AG20443 (cell line): ENCODE measurements around the gene PVALEF.

Experiments used
- DNase-seq: peaks from one replicate; pipeline ENCODE4 v3.0.0; 2012; ENCODE audit warnings: low spot score, mixed read lengths

Gene PVALEF

DNA sequence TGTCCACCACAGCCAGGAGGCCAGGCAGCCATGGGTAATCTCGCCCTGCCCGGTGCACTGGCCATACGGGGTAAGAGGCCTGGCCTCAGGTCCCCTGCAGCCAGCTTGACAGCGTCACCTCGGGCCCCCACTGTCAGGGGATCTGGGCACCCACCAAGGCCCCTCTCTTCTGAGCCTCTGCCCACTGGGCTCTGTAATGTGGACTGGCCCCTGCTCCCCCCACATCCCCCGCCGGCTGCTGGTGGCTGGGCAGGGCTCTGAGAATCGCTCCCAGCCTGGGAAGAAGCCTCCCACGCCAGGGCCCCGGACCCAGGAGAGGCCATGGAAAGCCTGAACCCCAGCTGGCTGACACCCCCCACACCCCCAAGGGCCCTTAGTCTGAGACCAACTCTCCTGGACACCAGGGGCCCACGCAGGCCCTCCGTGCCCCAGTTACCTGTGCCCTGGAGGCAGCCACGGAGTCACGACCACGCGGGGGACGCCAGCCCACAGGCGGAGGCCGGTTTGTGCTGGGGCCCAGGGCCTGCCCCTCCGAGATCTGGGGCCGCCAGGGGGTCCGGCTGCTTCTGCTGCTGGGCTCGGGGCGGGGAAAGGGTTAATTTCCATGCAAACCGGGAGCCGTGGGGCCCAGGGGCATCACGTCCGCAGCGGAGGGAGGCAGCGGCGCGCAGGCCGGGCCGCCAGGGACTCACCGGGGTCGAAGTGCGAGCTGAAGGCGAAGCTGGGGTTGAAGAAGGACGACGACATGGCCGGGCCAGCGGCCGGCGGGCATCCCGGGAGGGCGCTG lies at the start of gene PVALEF:
TSS of gene PVALEF (plus strand) at position 262 of the 787 bp plus-strand sequence. CDS start 15,720 bp downstream, outside the sequence.
- peak; percentile 54 for DNase-seq

GRCh38 chr17:81115749-81116464 lies 49.4 kb upstream of the PVALEF start:
- DNase-seq, result no peak

DNA sequence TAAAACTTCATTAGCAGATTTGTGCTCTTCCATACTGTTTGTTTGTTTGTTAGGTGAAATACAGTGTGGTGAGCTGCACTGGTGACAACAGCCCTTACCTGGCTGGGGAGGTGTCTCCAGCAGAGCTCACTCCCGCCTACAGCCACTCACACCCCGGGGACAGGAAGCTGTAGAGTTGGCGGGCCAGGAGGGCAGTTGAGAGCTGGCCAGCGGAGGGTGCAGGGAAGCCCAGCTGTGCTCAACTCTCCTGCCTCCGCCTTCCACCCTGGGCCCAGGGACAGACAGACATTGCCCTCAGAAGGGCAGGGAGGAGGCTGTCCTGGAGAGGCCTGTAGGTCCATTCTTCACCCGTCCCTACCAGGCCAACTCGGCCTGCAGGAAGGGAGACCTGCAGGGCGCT lies 48.6 kb upstream of the PVALEF start:
- no peak for DNase-seq

- DNase-seq, result no peak
These were observed 47.6 kb upstream of the PVALEF start for GRCh38 chr17:81117672-81118198.

- no peak for DNase-seq
These were observed 46.7 kb upstream of the PVALEF start for GRCh38 chr17:81118308-81119221.

- DNase-seq, result peak; percentile 96
These were observed 45.8 kb upstream of the PVALEF start for GRCh38 chr17:81119223-81120148.

- DNase-seq, result no peak
These were observed 45.2 kb upstream of the PVALEF start for GRCh38 chr17:81120149-81120484.

- DNase-seq, result no peak
These were observed 44.3 kb upstream of the PVALEF start for GRCh38 chr17:81120695-81121621.

DNA sequence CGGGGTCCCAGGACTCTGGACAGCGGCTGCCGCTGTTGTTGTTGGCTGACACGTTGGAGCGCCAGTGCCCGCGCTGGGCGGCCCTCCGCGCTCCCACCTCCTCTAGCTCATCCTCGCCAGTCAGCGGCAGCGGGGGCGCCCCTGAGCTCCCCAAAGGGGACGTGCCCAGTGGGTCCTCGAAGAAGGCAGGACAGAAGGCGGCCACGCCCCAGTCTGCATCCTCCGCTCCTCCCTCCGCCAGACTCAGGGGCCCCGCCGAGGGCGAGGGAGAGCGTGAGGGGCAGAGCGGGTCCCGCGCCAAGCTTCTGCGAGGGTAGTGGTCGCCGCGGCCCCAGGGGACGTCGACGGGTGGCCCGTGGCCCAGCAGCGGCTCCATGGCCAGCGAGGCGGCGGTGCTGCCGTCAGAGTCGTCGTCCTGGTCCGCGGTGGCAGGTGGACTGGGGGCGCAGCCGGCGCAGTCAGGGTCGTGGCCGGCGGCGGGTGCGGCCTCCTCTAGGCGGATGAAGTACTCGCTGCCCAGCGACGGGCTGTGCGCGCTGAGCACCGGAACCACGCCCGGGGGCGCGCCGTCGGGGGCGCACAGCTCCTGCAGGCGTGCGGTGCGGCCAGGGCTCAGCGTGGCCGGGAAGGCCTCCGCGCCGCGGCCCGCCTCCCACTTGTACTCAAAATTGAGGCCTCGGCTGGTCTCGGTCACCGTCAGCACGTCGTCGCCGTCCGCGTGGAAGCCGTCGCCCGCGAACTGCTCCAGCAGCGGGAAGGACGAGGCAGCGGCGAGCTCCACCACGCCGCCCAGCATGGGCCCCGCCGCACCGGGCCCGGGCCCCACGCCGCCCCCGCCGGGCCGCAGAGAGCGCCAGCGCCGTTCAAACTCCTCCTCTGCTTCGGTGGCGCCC lies 43.2 kb upstream of the PVALEF start:
- DNase-seq, result no peak

- DNase-seq, result no peak
These were observed 42.0 kb upstream of the PVALEF start for GRCh38 chr17:81123052-81124048.

GRCh38 chr17:81124377-81124776 lies 40.9 kb upstream of the PVALEF start:
- DNase-seq, result no peak

GRCh38 chr17:81125573-81126081 lies 39.7 kb upstream of the PVALEF start:
- peak; percentile 50 for DNase-seq

- no peak for DNase-seq
These were observed 38.8 kb upstream of the PVALEF start for GRCh38 chr17:81126281-81127132.

DNA sequence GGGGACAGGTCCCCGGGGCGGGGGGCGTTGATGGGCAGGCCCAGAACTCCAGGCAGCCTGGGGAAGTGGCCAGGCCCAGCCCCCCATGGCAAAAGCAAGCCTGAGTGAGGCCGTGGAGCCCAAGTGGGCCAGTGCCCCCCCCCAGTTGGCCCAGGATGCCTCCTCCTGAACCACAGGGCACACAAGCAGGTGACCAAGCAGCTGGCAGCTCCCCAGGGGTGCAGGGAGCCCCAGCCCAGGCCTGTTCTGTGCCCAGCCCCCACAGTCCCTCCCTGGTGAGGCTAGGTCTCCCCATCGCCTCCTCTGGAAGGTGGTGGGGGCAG lies 38.2 kb upstream of the PVALEF start:
- no peak for DNase-seq

DNA sequence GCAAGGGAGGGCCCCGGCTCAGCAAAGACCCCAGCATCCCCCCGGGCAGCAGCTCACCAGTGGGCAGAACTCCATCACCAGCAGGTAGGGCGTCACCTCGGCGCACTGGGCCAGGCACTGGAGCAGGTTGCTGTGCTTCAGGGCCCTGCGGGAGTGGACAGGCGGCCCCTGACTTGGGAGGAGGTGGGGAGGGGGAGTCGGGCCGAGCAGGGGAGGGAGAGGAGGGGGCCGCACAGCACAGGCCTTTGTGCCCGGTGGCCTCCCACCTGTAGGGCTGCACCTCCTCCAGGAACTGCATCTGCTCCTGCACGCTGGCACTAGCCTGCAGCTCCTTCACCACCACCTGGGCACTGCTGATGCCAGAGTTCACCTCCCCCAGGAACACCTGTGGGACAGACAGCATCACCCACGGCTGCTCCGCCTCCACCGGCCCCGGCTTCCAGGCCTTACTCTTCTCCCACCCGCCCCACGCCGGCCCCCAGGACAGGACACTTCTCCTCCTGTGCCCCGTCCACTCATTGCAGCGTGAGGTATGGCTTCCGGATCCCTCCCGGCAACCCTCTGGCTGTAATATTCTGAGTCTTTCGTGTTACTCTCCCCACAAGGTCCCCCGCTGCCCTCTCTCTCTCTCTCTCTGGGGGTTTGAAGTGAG lies 37.7 kb upstream of the PVALEF start:
- DNase-seq, result no peak

DNA sequence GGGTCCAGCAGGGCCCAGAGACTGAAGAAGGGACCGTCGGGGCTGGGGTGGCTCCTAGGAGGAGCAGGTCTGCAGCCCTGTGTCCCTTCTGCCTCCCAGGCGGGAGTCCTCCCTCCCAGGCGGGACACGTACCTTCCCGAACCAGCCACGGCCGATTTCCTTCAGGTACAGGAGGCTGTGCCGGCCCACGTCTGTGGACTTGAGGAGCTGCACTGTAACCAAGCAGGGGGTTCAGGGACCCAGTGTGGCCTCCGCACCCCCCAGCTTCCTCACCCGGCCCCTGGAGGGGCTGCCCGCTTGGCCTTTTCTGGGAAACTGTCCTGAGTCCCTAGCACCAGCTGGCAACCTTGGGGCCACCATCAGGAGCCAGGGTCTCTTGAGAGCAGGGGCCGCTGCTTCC lies 37.0 kb upstream of the PVALEF start:
- DNase-seq, result no peak
